Measurements from ENCODE around the gene CLDN10.

Gene CLDN10

DNA sequence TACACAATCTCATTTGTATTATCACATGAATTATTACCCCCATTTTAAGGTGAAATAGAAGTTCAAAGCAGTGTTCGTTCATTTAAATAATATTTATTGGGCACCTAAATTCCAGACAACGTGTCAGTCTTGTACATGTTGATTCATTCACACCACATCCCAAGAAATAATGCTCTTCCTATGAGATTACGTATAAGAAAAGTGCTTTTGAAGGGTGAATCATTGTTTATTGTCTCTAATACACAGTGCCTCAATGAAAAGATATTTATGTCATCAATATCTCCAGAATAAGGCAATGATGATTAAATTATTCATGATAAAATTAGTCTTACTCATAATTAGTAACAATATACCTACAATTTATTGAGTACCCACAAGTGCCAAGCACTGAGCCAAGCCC is 35.6 kb downstream of the CLDN10 start:
- H3K4me1 ChIP-seq (ENCODE audit: insufficient read depth, low read length), result no peaks in the 10 kb centered on the region
- H2AFZ ChIP-seq (ENCODE audit: low read depth, low read length), result no peak overlapping the region
- H3K27me3 ChIP-seq (ENCODE audit: insufficient read depth, low read length), result no peaks in the 10 kb centered on the region
- H3K4me3 ChIP-seq (ENCODE audit: low read length), result no peak overlapping the region
- H3K36me3 ChIP-seq (ENCODE audit: insufficient read depth, low read length), result peaks cover 77% of the 10 kb centered on the region
- H3K9me3 ChIP-seq (ENCODE audit: low read length), result no peaks in the 10 kb centered on the region

DNA sequence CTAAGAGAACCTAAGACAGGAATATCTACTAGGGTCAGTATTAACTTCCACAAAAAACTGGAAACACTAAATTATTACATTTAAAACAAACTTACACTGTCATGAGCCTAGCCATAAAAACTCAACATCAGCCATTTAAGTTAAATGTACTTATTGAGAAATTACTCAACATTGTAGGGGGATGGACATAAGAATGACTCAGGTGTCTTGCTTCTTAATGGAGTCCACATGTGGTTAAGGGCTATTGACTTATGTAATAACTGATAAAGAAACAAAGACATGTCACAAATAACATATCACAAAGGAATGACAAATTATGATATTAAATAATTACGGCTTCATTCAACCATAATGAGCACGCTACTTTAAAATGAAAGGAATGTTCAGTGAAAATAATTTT is 36.2 kb downstream of the CLDN10 start:
- Histone ChIP-seq H3K4me1 (ENCODE audit: insufficient read depth, low read length) (no peaks in the 10 kb centered on the region), H2AFZ (ENCODE audit: low read depth, low read length) (no peak overlapping the region), H3K36me3 (ENCODE audit: insufficient read depth, low read length) (peaks cover 78% of the 10 kb centered on the region), H3K27me3 (ENCODE audit: insufficient read depth, low read length) (no peaks in the 10 kb centered on the region), H3K9me3 (ENCODE audit: low read length) (no peaks in the 10 kb centered on the region), H3K4me3 (ENCODE audit: low read length) (no peak overlapping the region)

DNA sequence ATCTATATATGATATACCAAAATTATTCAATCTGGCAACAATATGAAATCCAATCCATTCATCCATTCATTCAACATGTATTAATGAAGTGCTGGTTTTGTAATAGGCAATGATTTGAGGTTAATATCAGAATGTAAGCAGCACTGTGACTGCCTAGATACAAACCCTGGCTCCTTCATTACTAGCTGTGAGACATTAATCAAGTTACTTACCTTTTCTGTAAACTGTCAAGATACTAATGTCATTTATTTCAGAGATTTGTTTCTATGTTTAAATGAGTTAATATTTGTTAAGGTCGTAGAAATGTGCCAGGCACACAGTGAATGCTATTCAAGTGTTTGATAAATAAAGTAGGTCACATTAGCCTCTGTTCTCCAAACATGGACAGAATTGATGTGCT is 40.9 kb downstream of the CLDN10 start:
- peaks cover 43% of the 10 kb centered on the region for H3K36me3 ChIP-seq (ENCODE audit: insufficient read depth, low read length)
- H3K27me3 ChIP-seq (ENCODE audit: insufficient read depth, low read length), result no peaks in the 10 kb centered on the region
- no peaks in the 10 kb centered on the region for H3K9me3 ChIP-seq (ENCODE audit: low read length)
- no peaks in the 10 kb centered on the region for H3K4me1 ChIP-seq (ENCODE audit: insufficient read depth, low read length)
- H3K4me3 ChIP-seq (ENCODE audit: low read length), result no peak overlapping the region
- no peak overlapping the region for H2AFZ ChIP-seq (ENCODE audit: low read depth, low read length)

DNA sequence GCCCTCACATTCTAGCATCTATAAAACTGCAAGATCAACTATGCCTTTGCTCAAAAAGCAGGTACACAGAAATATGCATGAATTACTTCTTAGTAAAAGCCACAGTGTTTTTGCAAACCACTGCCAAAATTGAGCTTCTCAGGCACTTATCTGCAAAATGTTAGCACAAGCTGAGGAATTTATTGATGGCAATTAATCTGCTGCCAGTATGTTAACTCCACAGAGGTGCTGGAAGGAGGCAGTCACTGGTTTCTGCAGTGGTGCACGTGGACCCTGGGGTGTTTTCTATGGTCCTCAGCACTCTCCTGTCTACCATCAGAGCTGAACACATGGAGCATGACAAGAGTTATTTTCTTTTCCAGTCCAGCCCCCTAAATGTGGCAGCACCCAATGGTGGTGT is 44.2 kb downstream of the CLDN10 start:
- H3K27me3 ChIP-seq (ENCODE audit: insufficient read depth, low read length), result no peaks in the 10 kb centered on the region
- H3K9me3 ChIP-seq (ENCODE audit: low read length), result no peaks in the 10 kb centered on the region
- no peak overlapping the region for H2AFZ ChIP-seq (ENCODE audit: low read depth, low read length)
- H3K36me3 ChIP-seq (ENCODE audit: insufficient read depth, low read length), result peaks cover 35% of the 10 kb centered on the region
- H3K4me1 ChIP-seq (ENCODE audit: insufficient read depth, low read length), result no peaks in the 10 kb centered on the region
- H3K4me3 ChIP-seq (ENCODE audit: low read length), result no peak overlapping the region

DNA sequence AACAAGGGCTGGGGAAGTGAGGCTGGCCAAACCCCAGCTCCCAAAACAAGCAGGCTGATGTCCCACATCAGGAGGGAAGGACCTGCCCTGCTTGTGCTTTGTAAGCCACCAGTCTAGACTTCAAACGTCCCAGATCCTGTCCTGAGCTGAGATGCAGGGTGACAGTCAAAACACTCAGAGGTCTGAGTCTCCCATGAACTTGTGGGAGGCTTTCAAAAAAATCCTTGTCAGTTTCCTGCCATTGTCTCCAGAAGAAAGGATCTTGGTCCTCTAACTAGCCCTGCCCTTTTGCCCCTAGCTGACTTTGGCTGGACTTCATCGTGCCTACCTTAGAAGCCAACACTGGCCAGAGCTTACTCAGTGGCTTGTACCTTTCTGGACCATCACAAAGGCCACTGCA is 48.7 kb downstream of the CLDN10 start:
- no peaks in the 10 kb centered on the region for H3K4me1 ChIP-seq (ENCODE audit: insufficient read depth, low read length)

DNA sequence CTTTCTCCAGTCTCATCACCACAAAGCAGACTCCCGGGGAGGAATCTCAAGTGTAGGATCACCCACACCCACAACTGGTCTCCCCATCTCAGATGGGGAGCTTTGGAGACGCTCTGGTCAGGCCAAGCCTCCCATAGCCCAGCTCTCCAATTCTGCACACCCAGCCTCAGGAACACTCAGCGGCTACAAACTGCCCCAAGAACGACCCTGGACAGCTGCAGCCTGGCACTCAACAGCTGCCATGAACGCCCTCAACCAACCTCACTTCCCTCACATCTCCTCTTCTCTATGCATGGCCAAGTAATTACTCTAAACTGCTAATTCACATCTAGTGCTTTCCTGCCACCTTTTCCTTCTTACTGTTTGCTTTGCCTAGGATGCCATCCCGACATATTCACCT is 49.4 kb downstream of the CLDN10 start:
- Histone ChIP-seq H2AFZ (ENCODE audit: low read depth, low read length) (no peak overlapping the region), H3K4me3 (ENCODE audit: low read length) (no peak overlapping the region), H3K27me3 (ENCODE audit: insufficient read depth, low read length) (no peaks in the 10 kb centered on the region), H3K9me3 (ENCODE audit: low read length) (no peaks in the 10 kb centered on the region), H3K4me1 (ENCODE audit: insufficient read depth, low read length) (no peaks in the 10 kb centered on the region), H3K36me3 (ENCODE audit: insufficient read depth, low read length) (peaks cover 67% of the 10 kb centered on the region)

More for the DNA sequence above, 48.7 kb downstream of the CLDN10 start:
- H2AFZ ChIP-seq (ENCODE audit: low read depth, low read length), result no peak overlapping the region
- no peaks in the 10 kb centered on the region for H3K27me3 ChIP-seq (ENCODE audit: insufficient read depth, low read length)
- no peak overlapping the region for H3K4me3 ChIP-seq (ENCODE audit: low read length)
- H3K36me3 ChIP-seq (ENCODE audit: insufficient read depth, low read length), result peaks cover 63% of the 10 kb centered on the region
- no peaks in the 10 kb centered on the region for H3K9me3 ChIP-seq (ENCODE audit: low read length)

DNA sequence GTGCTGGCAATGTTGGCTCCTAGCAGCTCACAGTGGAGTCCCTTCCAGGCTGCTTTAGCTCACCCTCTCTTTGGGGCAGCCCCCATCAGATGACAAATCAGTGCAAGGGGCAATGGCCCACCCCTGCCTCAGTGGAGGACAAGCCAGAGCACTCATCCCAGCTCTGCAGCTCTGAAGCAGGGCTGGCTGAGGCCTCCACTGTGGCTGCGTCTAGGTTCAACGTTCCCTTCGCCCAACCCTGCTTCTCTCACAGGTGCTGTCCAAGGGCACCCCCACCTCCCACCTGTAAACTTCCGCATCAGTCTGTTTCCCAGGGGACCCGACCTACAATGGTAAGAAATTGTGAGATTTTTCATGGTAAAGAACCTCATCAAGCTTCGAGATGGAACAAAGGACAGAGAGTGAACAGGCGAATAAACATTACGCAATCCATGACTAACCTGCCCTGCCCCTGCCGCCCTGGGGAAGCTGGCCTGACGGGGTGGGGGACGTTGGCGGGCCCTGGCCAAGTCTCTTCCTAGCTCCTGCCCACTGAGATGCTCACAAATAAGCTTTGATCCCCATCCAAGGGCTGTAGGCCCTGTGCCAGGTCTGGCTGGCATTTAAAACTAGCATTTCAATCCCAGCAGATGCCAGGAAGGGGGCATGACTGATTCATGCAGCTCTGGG is 51.5 kb downstream of the CLDN10 start:
- no peak overlapping the region for H3K4me3 ChIP-seq (ENCODE audit: low read length)
- peaks cover 70% of the 10 kb centered on the region for H3K36me3 ChIP-seq (ENCODE audit: insufficient read depth, low read length)

DNA sequence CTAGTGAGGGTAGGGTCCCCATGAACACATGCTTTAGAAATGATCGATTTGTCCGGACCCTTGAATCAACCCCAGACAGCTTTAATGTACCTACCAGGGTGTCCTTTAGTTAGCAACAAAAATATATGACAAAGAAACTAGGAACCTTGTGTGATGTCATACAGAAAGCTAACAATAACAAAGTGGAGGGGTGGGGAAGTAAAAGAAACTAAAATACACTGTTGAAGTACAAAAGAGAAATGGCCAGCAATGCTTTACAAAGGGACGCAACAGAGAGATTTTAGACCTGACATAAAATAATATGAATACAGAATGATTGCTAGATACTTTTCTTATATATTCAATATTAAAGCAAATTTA is 52.0 kb downstream of the CLDN10 start:
- Histone ChIP-seq H3K4me3 (ENCODE audit: low read length) (no peak overlapping the region), H3K4me1 (ENCODE audit: insufficient read depth, low read length) (no peaks in the 10 kb centered on the region), H3K9me3 (ENCODE audit: low read length) (no peaks in the 10 kb centered on the region), H2AFZ (ENCODE audit: low read depth, low read length) (no peak overlapping the region), H3K27me3 (ENCODE audit: insufficient read depth, low read length) (no peaks in the 10 kb centered on the region), H3K36me3 (ENCODE audit: insufficient read depth, low read length) (peaks cover 67% of the 10 kb centered on the region)

More for the DNA sequence above, 51.5 kb downstream of the CLDN10 start:
- Histone ChIP-seq H2AFZ (ENCODE audit: low read depth, low read length) (no peak overlapping the region), H3K9me3 (ENCODE audit: low read length) (no peaks in the 10 kb centered on the region), H3K27me3 (ENCODE audit: insufficient read depth, low read length) (no peaks in the 10 kb centered on the region), H3K4me1 (ENCODE audit: insufficient read depth, low read length) (no peaks in the 10 kb centered on the region)

DNA sequence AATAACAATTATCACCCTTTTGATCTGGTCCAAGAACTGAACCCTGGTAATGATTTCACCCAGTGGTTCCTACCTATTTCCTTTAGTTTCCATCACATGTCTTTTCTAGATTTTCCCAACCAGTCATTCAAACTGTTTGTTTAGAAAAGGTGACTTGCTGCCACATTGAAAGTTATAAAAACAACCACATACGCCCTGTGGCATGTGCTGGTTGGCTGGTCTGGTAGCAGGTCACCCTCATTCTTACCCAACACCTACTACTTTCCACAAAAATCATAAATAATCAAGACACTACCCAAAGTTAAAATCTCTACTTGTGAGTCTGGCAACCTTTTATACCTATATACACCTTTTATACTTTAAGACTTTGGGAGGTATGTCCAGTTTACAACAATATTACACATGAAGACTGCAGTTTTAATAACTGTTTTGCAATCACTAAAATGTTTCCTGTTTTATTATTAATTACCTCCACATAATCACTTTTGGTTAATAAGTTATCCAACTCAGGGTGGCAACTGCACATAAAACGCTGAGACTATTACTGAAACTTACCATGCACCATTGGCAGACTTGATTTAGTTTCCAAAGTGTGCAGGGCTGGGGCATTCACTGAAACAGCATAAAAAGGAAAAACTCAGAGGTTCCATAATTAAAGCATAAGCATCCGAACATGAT is 53.1 kb downstream of the CLDN10 start:
- no peaks in the 10 kb centered on the region for H3K27me3 ChIP-seq (ENCODE audit: insufficient read depth, low read length)
- H3K9me3 ChIP-seq (ENCODE audit: low read length), result no peaks in the 10 kb centered on the region
- no peak overlapping the region for H3K4me3 ChIP-seq (ENCODE audit: low read length)
- H2AFZ ChIP-seq (ENCODE audit: low read depth, low read length), result no peak overlapping the region
- H3K4me1 ChIP-seq (ENCODE audit: insufficient read depth, low read length), result no peaks in the 10 kb centered on the region
- peaks cover 72% of the 10 kb centered on the region for H3K36me3 ChIP-seq (ENCODE audit: insufficient read depth, low read length)

DNA sequence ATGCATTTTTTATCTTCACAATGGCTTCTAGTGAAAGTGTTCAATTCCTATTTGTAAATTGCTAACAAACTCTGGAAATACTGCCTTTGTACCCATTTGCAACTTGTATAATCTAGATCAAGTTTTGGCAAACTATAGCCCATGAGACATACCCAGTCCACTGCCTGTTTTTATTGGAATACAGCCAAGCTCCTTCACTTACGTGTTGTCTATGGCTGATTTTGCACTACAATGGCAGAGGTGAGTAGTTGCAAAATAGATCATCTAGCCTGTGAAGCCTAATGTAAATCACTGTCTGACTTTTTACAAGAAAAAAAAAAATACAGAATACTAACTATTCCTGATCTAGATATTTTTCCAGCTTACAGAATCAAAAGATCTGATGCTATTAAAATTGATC is 54.8 kb downstream of the CLDN10 start:
- Histone ChIP-seq H3K9me3 (ENCODE audit: low read length) (no peaks in the 10 kb centered on the region), H2AFZ (ENCODE audit: low read depth, low read length) (no peak overlapping the region), H3K36me3 (ENCODE audit: insufficient read depth, low read length) (peaks cover 72% of the 10 kb centered on the region), H3K27me3 (ENCODE audit: insufficient read depth, low read length) (no peaks in the 10 kb centered on the region), H3K4me3 (ENCODE audit: low read length) (no peak overlapping the region), H3K4me1 (ENCODE audit: insufficient read depth, low read length) (no peaks in the 10 kb centered on the region)

DNA sequence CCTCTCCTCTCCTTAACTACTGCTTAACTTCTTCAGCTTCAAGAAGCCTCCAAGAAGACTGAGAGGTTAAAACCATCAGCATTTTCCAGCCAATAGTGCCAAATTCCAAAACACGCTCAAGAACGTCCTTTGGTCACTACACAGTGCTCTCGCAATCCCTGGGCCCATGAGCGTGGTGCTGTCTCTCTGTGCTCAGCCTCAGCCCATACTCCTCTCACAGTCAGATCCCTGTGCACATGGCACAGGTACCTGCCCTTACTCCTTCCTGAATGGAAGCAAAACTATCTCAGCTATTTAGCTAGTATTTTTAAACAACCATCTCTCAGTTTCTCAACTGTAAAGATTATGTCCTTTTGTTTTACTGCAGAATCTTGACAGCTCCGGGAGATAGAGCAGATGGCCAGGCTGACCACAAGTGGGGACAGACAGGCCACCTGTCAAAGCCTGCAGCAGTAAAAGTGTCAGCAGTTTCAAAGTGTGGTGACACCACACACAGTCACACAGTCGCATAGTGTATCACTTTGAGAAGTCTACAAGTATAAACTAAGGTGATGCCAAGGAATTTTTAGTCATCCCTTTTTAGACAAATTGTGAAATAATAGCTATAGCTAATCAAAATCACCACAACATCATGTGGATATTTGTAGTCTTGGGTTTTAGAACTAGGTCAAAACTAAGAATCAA is 56.3 kb downstream of the CLDN10 start:
- H3K36me3 ChIP-seq (ENCODE audit: insufficient read depth, low read length), result peaks cover 70% of the 10 kb centered on the region

DNA sequence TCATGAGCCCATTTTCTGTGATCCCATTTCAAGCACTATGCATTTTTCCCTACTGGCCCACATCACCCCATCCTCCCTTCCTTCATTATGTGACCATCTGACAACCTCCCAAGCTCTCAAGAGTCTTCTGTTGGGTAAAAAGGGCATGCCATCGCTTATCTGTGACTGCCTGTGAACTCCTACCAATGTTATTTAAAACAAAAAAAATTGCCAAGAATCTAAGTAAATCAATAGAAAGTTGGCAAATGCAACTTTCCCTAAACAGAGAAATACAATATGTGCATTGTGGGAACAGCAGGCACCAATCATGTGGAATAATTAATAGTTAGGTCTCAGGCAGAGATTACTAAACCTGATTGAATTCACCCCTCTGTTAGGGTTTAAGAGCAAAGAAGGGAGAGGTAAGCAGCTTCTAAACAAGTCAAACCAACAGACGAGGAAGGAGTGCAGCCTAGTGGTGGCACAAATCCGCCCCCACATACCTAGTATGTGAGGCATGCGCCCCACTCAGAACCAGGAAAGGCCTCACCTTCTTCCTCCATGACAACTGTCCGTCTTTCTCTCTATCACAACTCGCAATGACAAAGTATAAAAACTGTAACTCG is 62.2 kb downstream of the CLDN10 start:
- H3K4me3 ChIP-seq (ENCODE audit: low read length), result no peak overlapping the region
- H3K4me1 ChIP-seq (ENCODE audit: insufficient read depth, low read length), result peaks cover under 1% of the 10 kb centered on the region
- peaks cover 67% of the 10 kb centered on the region for H3K36me3 ChIP-seq (ENCODE audit: insufficient read depth, low read length)
- H3K9me3 ChIP-seq (ENCODE audit: low read length), result no peaks in the 10 kb centered on the region
- H2AFZ ChIP-seq (ENCODE audit: low read depth, low read length), result no peak overlapping the region
- H3K27me3 ChIP-seq (ENCODE audit: insufficient read depth, low read length), result no peaks in the 10 kb centered on the region

More for the DNA sequence above, 56.3 kb downstream of the CLDN10 start:
- Histone ChIP-seq H2AFZ (ENCODE audit: low read depth, low read length) (no peak overlapping the region), H3K27me3 (ENCODE audit: insufficient read depth, low read length) (no peaks in the 10 kb centered on the region), H3K9me3 (ENCODE audit: low read length) (no peaks in the 10 kb centered on the region), H3K4me1 (ENCODE audit: insufficient read depth, low read length) (no peaks in the 10 kb centered on the region), H3K4me3 (ENCODE audit: low read length) (no peak overlapping the region)

DNA sequence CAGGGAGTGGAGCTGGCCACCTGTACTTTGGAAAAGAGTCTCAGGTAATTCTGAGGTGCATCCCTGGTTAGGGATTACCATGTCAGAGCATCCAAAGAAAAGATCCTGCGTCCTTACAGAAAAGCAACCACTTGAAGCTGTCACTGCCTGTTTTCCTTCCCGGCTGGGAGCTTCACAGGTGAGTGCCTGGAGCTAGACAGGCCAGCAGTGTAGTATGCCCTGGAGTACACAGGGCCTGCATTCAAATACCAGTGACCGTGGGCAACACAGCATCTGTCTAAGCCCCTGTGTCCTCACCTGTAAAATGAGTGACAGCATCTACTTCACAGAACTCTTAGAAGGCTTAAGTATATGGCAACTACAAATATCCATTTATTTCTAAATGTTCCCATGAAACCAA is 63.0 kb downstream of the CLDN10 start:
- Histone ChIP-seq H3K27me3 (ENCODE audit: insufficient read depth, low read length) (no peaks in the 10 kb centered on the region), H2AFZ (ENCODE audit: low read depth, low read length) (no peak overlapping the region), H3K36me3 (ENCODE audit: insufficient read depth, low read length) (peaks cover 66% of the 10 kb centered on the region), H3K9me3 (ENCODE audit: low read length) (no peaks in the 10 kb centered on the region), H3K4me1 (ENCODE audit: insufficient read depth, low read length) (peaks cover 5% of the 10 kb centered on the region), H3K4me3 (ENCODE audit: low read length) (no peak overlapping the region)
